Erythroblast (primary cell): ENCODE data around the gene RBM45.

Experiments
- GATA1 ChIP-seq: IDR thresholded peaks from 2 replicates; pipeline ENCODE4 v1.6.1; 2011; ENCODE audit warnings: low read depth, mild to moderate bottlenecking, control low read depth, low read length, moderate library complexity
- POLR2A ChIP-seq: IDR thresholded peaks from 2 replicates; pipeline ENCODE4 v1.6.1; 2011; ENCODE audit warnings: mild to moderate bottlenecking, low read length

- TF ChIP-seq POLR2A (no peak), GATA1 (no peak)
Measured at GRCh38 chr2:178068823-178069454, 43.3 kb upstream of the RBM45 start.
